H1 (cell line): Measurements from ENCODE around the gene FOXP4. TPM values are rescaled to one million over a fixed set of nuclear protein-coding genes. Genes with fewer than 3 reads are reported as not detected.

Experiments used
- CTCF ChIA-PET: fragments of 300-600 bp; sonication (Branson Sonifier 250); formaldehyde crosslinking; loops from one replicate; lab custom pipeline; 2021; ENCODE audit not compliant: partially characterized antibody; lab: Charles Lee
- POLR2A ChIA-PET: fragments of 300-600 bp; sonication (Branson Sonifier 250); formaldehyde crosslinking; loops from one replicate; lab custom pipeline; 2021; ENCODE audit warnings: inconsistent platforms; ENCODE audit not compliant: partially characterized antibody; lab: Charles Lee
- DNase-seq, 2 experiments: peaks; one replicate each; pipeline versions ENCODE4 v3.0.0 to v3.0.0-alpha.2; 2010 to 2022; ENCODE audit warnings: low spot score in 2 of 2, low read depth in 1 of 2, mixed read lengths in 1 of 2
- FAIRE-seq: peaks from 2 replicates; lab custom pipeline; 2011; peaks lifted over from hg19 to GRCh38; lab: Jason Lieb, UNC
- H2AFZ ChIP-seq: 2 replicates; pipeline ENCODE4 v1.8.1; 2012; ENCODE audit warnings: low read length, inconsistent platforms
- H2AK5ac ChIP-seq: 2 replicates; pipeline ENCODE4 v1.6.1; 2013; ENCODE audit warnings: low read depth, low read length
- H2BK120ac ChIP-seq: replicated peaks from 2 replicates; pipeline ENCODE3; 2013; ENCODE audit warnings: low read depth, low read length, inconsistent platforms
- H2BK12ac ChIP-seq: 2 replicates; pipeline ENCODE4 v1.6.1; 2013; ENCODE audit warnings: low read depth, low read length
- H2BK15ac ChIP-seq: 2 replicates; pipeline ENCODE4 v1.6.1; 2013; ENCODE audit warnings: low read length
- H2BK20ac ChIP-seq: 2 replicates; pipeline ENCODE4 v1.6.1; 2013; ENCODE audit warnings: low read length
- H2BK5ac ChIP-seq: 2 replicates; pipeline ENCODE4 v1.6.1; 2013; ENCODE audit warnings: low read depth, low read length
- H3K14ac ChIP-seq: 2 replicates; pipeline ENCODE4 v1.6.1; 2013; ENCODE audit warnings: inconsistent platforms; ENCODE audit not compliant: insufficient read length
- H3K18ac ChIP-seq: 2 replicates; pipeline ENCODE4 v1.6.1; 2013; ENCODE audit warnings: low read length; ENCODE audit errors: extremely low read depth
- H3K23ac ChIP-seq: 2 replicates; pipeline ENCODE4 v1.6.1; 2013; ENCODE audit warnings: inconsistent platforms; ENCODE audit not compliant: insufficient read length
- H3K23me2 ChIP-seq: 2 replicates; pipeline ENCODE4 v1.6.1; 2013; ENCODE audit warnings: low read depth, low read length
- H3K27ac ChIP-seq: 2 replicates; pipeline ENCODE4 v1.6.1; 2011; ENCODE audit warnings: low read depth, low read length, inconsistent platforms
- H3K27me3 ChIP-seq, 4 experiments: replicated peaks in 1 of 4; 1 replicate in 1 of 4; 2 replicates in 3 of 4; pipeline versions ENCODE4 v1.6.1 to v1.8.1; 2011 to 2013; ENCODE audit warnings: low read length in 3 of 4, mild to moderate bottlenecking in 3 of 4, inconsistent platforms in 2 of 4, mixed read lengths in 2 of 4, moderate library complexity in 1 of 4; ENCODE audit not compliant: control insufficient read depth in 3 of 4, insufficient read depth in 3 of 4; ENCODE audit errors: extremely low read depth in 1 of 4
- H3K36me3 ChIP-seq, 4 experiments: 2 replicates each; pipeline versions ENCODE4 v1.6.1 to v1.8.1; 2011 to 2013; ENCODE audit warnings: mild to moderate bottlenecking in 4 of 4, low read length in 3 of 4, moderate library complexity in 2 of 4, control low read depth in 1 of 4, inconsistent platforms in 1 of 4; ENCODE audit not compliant: insufficient read depth in 4 of 4, control insufficient read depth in 2 of 4
- H3K4ac ChIP-seq: replicated peaks from 2 replicates; pipeline ENCODE3; 2013; ENCODE audit warnings: low read length, low read depth, mixed read lengths, inconsistent platforms; ENCODE audit not compliant: insufficient read length
- H3K4me1 ChIP-seq, 4 experiments: replicated peaks in 1 of 4; 1 replicate in 1 of 4; 2 replicates in 3 of 4; pipeline versions ENCODE4 v1.6.1 to v1.8.1; 2011 to 2013; ENCODE audit warnings: low read length in 3 of 4, inconsistent platforms in 2 of 4, mixed read lengths in 1 of 4; ENCODE audit not compliant: insufficient read depth in 4 of 4, control insufficient read depth in 3 of 4
- H3K4me2 ChIP-seq, 2 experiments: 2 replicates each; pipeline versions ENCODE4 v1.6.1 to v1.8.1; 2011 to 2013; ENCODE audit warnings: low read depth in 2 of 2, low read length in 2 of 2, control low read depth in 1 of 2, inconsistent platforms in 1 of 2, mild to moderate bottlenecking in 1 of 2; ENCODE audit not compliant: insufficient read depth in 1 of 2
- H3K4me3 ChIP-seq, 4 experiments: fragments of 200-600, 300-600 bp in 1 of 4; sonication (generic), shearing (Covaris generic), sonication (Bioruptor Twin) in 1 of 4; 2 replicates each; pipeline versions ENCODE4 v1.5.1 to v1.8.1; 2011 to 2016; ENCODE audit warnings: low read length in 4 of 4, low read depth in 3 of 4, control low read depth in 2 of 4, inconsistent platforms in 2 of 4, mild to moderate bottlenecking in 2 of 4, mixed read lengths in 1 of 4, moderate library complexity in 1 of 4; ENCODE audit not compliant: insufficient read depth in 2 of 4; ENCODE audit errors: extremely low read depth in 1 of 4
- H3K56ac ChIP-seq: replicated peaks from 2 replicates; pipeline ENCODE3; 2013; ENCODE audit warnings: low read depth, mild to moderate bottlenecking, mixed read lengths, low read length, inconsistent platforms; ENCODE audit not compliant: insufficient read length
- H3K79me1 ChIP-seq: 2 replicates; pipeline ENCODE4 v1.6.1; 2013; ENCODE audit warnings: low read depth, low read length, control low read depth
- H3K79me2 ChIP-seq, 2 experiments: 2 replicates each; pipeline versions ENCODE4 v1.6.1 to v1.8.1; 2012 to 2013; ENCODE audit warnings: low read length in 2 of 2, mild to moderate bottlenecking in 2 of 2, inconsistent platforms in 1 of 2; ENCODE audit not compliant: insufficient read depth in 2 of 2, control insufficient read depth in 1 of 2
- H3K9ac ChIP-seq, 4 experiments: replicated peaks in 1 of 4; 1 replicate in 1 of 4; 2 replicates in 3 of 4; pipeline versions ENCODE4 v1.6.1 to v1.8.1; 2011 to 2013; ENCODE audit warnings: low read depth in 3 of 4, low read length in 3 of 4, control low read depth in 2 of 4, mild to moderate bottlenecking in 2 of 4, moderate library complexity in 2 of 4, inconsistent platforms in 1 of 4; ENCODE audit errors: extremely low read depth in 1 of 4
- H3K9me3 ChIP-seq, 2 experiments: 2 replicates each; pipeline versions ENCODE4 v1.6.1 to v1.8.1; 2012 to 2013; ENCODE audit warnings: mild to moderate bottlenecking in 2 of 2, moderate library complexity in 2 of 2, control low read depth in 1 of 2, inconsistent platforms in 1 of 2, low read depth in 1 of 2, low read length in 1 of 2, mixed read lengths in 1 of 2; ENCODE audit not compliant: insufficient read depth in 2 of 2
- H4K20me1 ChIP-seq, 2 experiments: replicated peaks in 1 of 2; 2 replicates each; pipeline versions ENCODE3 to v1.8.1; 2011 to 2013; ENCODE audit warnings: inconsistent platforms in 2 of 2, low read length in 2 of 2, mild to moderate bottlenecking in 1 of 2; ENCODE audit not compliant: insufficient read depth in 2 of 2, control insufficient read depth in 1 of 2
- H4K5ac ChIP-seq: 2 replicates; pipeline ENCODE4 v1.6.1; 2013; ENCODE audit warnings: low read length, low read depth, mixed read lengths, inconsistent platforms; ENCODE audit not compliant: insufficient read length
- H4K8ac ChIP-seq: 2 replicates; pipeline ENCODE4 v1.8.0; 2013; ENCODE audit warnings: mild to moderate bottlenecking, moderate library complexity, low read length, inconsistent platforms; ENCODE audit not compliant: insufficient read depth; ENCODE audit errors: extremely low read depth
- H4K91ac ChIP-seq: replicated peaks from 2 replicates; pipeline ENCODE3; 2013; ENCODE audit warnings: low read length, mixed read lengths, inconsistent platforms; ENCODE audit not compliant: insufficient read length
- ASH2L ChIP-seq: fragments of 200-600, 300-600 bp; sonication (generic); IDR thresholded peaks from one replicate; pipeline ENCODE4 v1.7.1; 2017; ENCODE audit warnings: low read length
- CREB1 ChIP-seq: IDR thresholded peaks from 2 replicates; pipeline ENCODE4 v1.6.1; 2012; ENCODE audit warnings: inconsistent platforms
- EZH2 ChIP-seq: fragments of 200-600 bp; sonication (generic); IDR thresholded peaks from 2 replicates; pipeline ENCODE4 v1.7.1; 2012; ENCODE audit warnings: low read depth, mild to moderate bottlenecking, moderate library complexity, low read length, inconsistent platforms; ENCODE audit not compliant: severe bottlenecking
- FOSL1 ChIP-seq: IDR thresholded peaks from 2 replicates; pipeline ENCODE4 v1.6.1; 2011; ENCODE audit warnings: mild to moderate bottlenecking, low read depth, low read length, moderate library complexity; ENCODE audit not compliant: insufficient read depth
- KDM4A ChIP-seq: IDR thresholded peaks from one replicate; pipeline ENCODE4 v1.7.1; 2012; ENCODE audit warnings: low read depth, mild to moderate bottlenecking, moderate library complexity, low read length, inconsistent platforms; ENCODE audit not compliant: severe bottlenecking
- POLR2A ChIP-seq, 2 experiments: IDR thresholded peaks; 1 replicate in 1 of 2; 2 replicates in 1 of 2; pipeline ENCODE4 v1.6.1; 2011; ENCODE audit warnings: low read depth in 2 of 2, low read length in 2 of 2, mild to moderate bottlenecking in 2 of 2; ENCODE audit errors: control extremely low read depth in 1 of 2
- RAD21 ChIP-seq, 2 experiments: IDR thresholded peaks in 1 of 2; conservative IDR thresholded peaks in 1 of 2; 2 replicates each; pipeline ENCODE4 v1.6.1; 2011; ENCODE audit warnings: low read depth in 2 of 2, low read length in 2 of 2, improper control_type of control experiment in 1 of 2, inconsistent platforms in 1 of 2, mild to moderate bottlenecking in 1 of 2, moderate library complexity in 1 of 2
- RBBP5 ChIP-seq: IDR thresholded peaks from 2 replicates; pipeline ENCODE4 v1.7.1; 2012; ENCODE audit warnings: low read depth, mild to moderate bottlenecking, inconsistent platforms, low read length, moderate library complexity, borderline replicate concordance
- TBP ChIP-seq: IDR thresholded peaks from 2 replicates; pipeline ENCODE4 v1.6.1; 2011; ENCODE audit warnings: low read depth, low read length, improper control_type of control experiment
- WGBS, 2 experiments: shearing (Covaris generic) in 1 of 2; methylation state at CpG; one replicate each; pipeline versions ENCODE4 v1.1.6 to v1.1.7; 2013 to 2015; ENCODE audit warnings: low lambda C conversion rate in 2 of 2, mixed read lengths in 2 of 2, inconsistent platforms in 1 of 2, low coverage in 1 of 2, missing lambda C conversion rate in 1 of 2; ENCODE audit not compliant: insufficient replicate concordance in 2 of 2, insufficient coverage in 1 of 2, insufficient read length in 1 of 2; ENCODE audit errors: extremely low coverage in 1 of 2, missing lambda C conversion rate in 1 of 2; 5-methylcytosine and 5-hydroxymethylcytosine counted together
- polyA plus RNA-seq, 7 experiments: library from polyadenylated mRNA; depleted of rRNA in 3 of 7; stranded (reverse) in 5 of 7; unstranded in 2 of 7; fragments of >200 nt in 5 of 7; fragments of 200-250 nt in 2 of 7; gene quantifications; 1 replicate in 5 of 7; 2 replicates in 1 of 7; 4 replicates in 1 of 7; pipeline versions ENCODE4 v1.2.1 to v1.2.3, GENCODE V29; 2011 to 2013; ENCODE audit warnings: missing spikeins in 2 of 7, mixed read lengths in 2 of 7
- total RNA-seq: library from RNA; stranded (reverse); fragmentation: NEBNext Ultra II Directional; extraction: Animal tissue kit (Norgen Biotek cat#: 25700); gene quantifications from 2 replicates; pipeline ENCODE4 v1.2.1, GENCODE V29; 2021
- TF ChIP-seq, protein P1 (sequence below): IDR thresholded peaks from 2 replicates; pipeline ENCODE4 v1.6.1; 2012; ENCODE audit warnings: inconsistent platforms

The FOXP4 gene
- total and polyA plus RNA-seq, 2 of the 8 experiments (the other 6 are each of a cell fraction or from before 2014, with no cell fraction given) = 4.8 to 13.3 TPM

DNA sequence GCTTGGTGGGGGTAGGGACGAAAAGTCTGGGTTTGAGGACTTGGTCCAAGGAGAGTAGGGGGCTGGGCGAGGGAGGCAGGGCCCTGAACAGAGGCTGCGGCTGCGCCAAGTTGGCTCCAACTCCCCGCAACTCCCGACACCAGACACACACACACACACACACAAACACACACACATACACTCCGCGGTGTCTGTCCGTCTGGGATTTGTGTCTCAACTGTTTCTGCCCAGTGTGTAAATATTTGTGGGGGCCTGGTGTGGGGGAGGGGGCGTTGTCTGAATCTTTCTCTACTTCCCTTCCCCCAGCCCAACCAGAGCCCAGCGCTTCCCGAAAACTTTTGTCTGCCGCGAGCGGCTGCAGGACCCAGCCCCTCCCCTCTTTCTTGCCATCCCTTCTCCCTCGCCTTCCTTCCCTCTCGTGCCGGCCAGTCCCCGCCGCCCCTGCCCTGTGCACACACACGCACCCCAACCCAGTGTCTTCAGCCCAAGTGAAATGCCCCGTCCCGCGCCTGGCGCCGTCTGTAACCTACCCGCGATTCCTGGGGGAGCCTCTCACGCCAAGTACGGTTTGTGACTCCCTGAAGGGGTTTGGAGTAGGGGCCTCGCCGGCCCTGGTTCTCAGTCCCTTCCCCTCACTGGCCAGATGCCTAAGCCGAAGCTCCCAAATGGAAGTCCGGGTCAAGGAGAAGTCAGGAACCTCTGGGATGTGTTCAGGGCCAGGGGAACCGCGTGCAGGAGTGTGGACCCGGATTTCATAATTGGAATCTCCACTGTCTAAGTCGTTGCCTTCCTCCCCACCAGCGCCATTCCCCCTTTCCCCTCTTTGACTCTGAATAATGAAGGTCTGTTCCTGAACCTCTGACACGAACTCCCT, 93.0 kb downstream of the FOXP4 start:
- CTCF ChIA-PET = interaction anchor here (0.6 to 5.1 kb wide), 9 partner anchors 17 to 285 kb away, joined by 3 to 22 read pairs (median 3); no protein-coding TSS in a partner anchor
- peak overlapping the region; percentile 89 to 96 for H3K4me2 ChIP-seq
- FAIRE-seq = no peak
- TF ChIP-seq TBP = no peak
- peak; percentile 67 for TF ChIP-seq EZH2
- TF ChIP-seq, protein P1, sequence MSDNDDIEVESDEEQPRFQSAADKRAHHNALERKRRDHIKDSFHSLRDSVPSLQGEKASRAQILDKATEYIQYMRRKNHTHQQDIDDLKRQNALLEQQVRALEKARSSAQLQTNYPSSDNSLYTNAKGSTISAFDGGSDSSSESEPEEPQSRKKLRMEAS = 0 out of 2 replicates have a peak, but pooled peaks have one; percentile 22
- no peak for TF ChIP-seq POLR2A (IDR thresholded peaks at IDR 0.05; ENCODE audit: control extremely low read depth in 1 of 2, low read depth in 2 of 2, low read length in 2 of 2)
- TF ChIP-seq ASH2L = peak; percentile 75
- no peak for TF ChIP-seq RAD21 (IDR thresholded peaks at IDR 0.05 in 1 of 2, conservative IDR thresholded peaks at IDR 0.05 in 1 of 2; ENCODE audit: low read depth in 2 of 2, low read length in 2 of 2)
- TF ChIP-seq RBBP5 = peak; percentile 58; the same call in 1 of the 2 replicates
- TF ChIP-seq FOSL1 = no peak
- peak; percentile 54 for TF ChIP-seq KDM4A
- TF ChIP-seq CREB1 = peak; percentile 17; the same call in 1 of the 2 replicates

More for the DNA sequence above, 93.0 kb downstream of the FOXP4 start:
- H2BK15ac ChIP-seq = peak overlapping the region; percentile 88; the same call in 1 of the 2 replicates
- WGBS, 2 experiments = 2% methylated on average over 34 of the region's 40 CpGs; no CpG with 5 or more reads in 1 of the 2 experiments
- no peak overlapping the region for H4K8ac ChIP-seq
- no peak overlapping the region for H4K5ac ChIP-seq
- peak overlapping the region; percentile 81; the same call in 1 of the 2 replicates for H2BK5ac ChIP-seq
- H2BK12ac ChIP-seq = peak overlapping the region; percentile 85; the same call in 1 of the 2 replicates
- peak overlapping the region; percentile 93 for H3K4ac ChIP-seq
- H2BK120ac ChIP-seq = peak overlapping the region; percentile 23
- peak overlapping the region; percentile 17; the same call in 1 of the 2 replicates for H2AK5ac ChIP-seq
- no peaks in the 10 kb centered on the region for H3K36me3 ChIP-seq
- H3K9me3 ChIP-seq = no peaks in the 10 kb centered on the region
- peak overlapping the region in 3 of 4 experiments; percentile 45 to 55 (median 48); a peak in 6 of 7 replicates for H3K9ac ChIP-seq
- no peak overlapping the region for H3K56ac ChIP-seq
- H3K23me2 ChIP-seq = peaks cover 22% of the 10 kb centered on the region
- peak overlapping the region; percentile 76 for H4K91ac ChIP-seq
- H3K79me1 ChIP-seq = peaks cover 2% of the 10 kb centered on the region; the same call in 1 of the 2 replicates
- peak overlapping the region; percentile 48 for H3K18ac ChIP-seq
- no peak overlapping the region for H3K14ac ChIP-seq
- peaks cover 0 to 7% of the 10 kb centered on the region in 2 experiments for H4K20me1 ChIP-seq
- H2BK20ac ChIP-seq = peak overlapping the region; percentile 86
- H3K27ac ChIP-seq = no peak overlapping the region
- peaks cover 0 to 5% of the 10 kb centered on the region in 2 experiments; a peak in 1 of 4 replicates for H3K79me2 ChIP-seq
- peak overlapping the region; percentile 67 to 89 (median 78) for H3K4me3 ChIP-seq
- peaks cover 8 to 69% (median 37%) of the 10 kb centered on the region in 4 experiments; a peak in 6 of 7 replicates for H3K27me3 ChIP-seq
- peak in 1 of 2 experiments; percentile 78 for DNase-seq
- peak overlapping the region; percentile 60; the same call in 1 of the 2 replicates for H2AFZ ChIP-seq
- peaks cover 8 to 35% (median 22%) of the 10 kb centered on the region in 4 experiments for H3K4me1 ChIP-seq
- POLR2A ChIA-PET = interaction anchor here (0.5 to 2.2 kb wide), 10 partner anchors 9 to 86 kb away, joined by 3 to 7 read pairs (median 3); no protein-coding TSS in a partner anchor
- no peak overlapping the region for H3K23ac ChIP-seq
